ENCODE data around the gene CPT1C. TPM values are rescaled to one million over a fixed set of nuclear protein-coding genes. Genes with fewer than 3 reads are reported as not detected.
A peak's percentile ranks its signal among the peaks of the same experiment; 100 is the strongest.

The CPT1C gene
- total RNA-seq, 1 donor from 2014 or later = 133 TPM

- no peaks in the 10 kb centered on the region for H3K36me3 Mint-ChIP-seq (ENCODE audit: unreplicated experiment)
- H3K9me3 Mint-ChIP-seq (ENCODE audit: unreplicated experiment) = peaks cover 8% of the 10 kb centered on the region
Observed at GRCh38 chr19:49665351-49666119, 25.4 kb upstream of the CPT1C start, which contains the start of the genes BCL2L12 and IRF3. TSS of gene BCL2L12 (plus strand) at chr19:49665933. CDS start at chr19:49666693, 760 bp downstream. TSS of gene IRF3 (minus strand) at chr19:49665857. CDS start at chr19:49664838, 1,019 bp downstream.

DNA sequence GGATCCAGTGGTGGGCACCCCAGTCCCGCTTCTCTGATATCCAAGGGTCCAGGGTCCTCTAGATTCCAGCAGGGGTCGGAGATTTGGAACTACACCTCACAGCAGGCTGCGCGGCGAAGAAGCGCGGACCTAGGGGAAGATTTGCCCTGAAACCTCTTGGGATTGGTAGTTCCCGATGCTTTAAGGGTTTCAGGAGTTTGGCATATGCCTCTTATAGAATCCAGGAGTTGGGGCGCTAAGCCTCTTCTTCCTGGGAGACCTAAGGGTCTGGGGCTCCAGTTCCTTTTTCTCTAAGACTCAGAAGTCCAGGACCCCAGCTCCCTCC lies 24.8 kb upstream of the CPT1C start:
- Mint-ChIP-seq H3K4me1 (ENCODE audit: low read depth, unreplicated experiment) (peaks cover 4% of the 10 kb centered on the region), H3K27ac (ENCODE audit: unreplicated experiment) (no peak overlapping the region), H3K36me3 (ENCODE audit: unreplicated experiment) (no peaks in the 10 kb centered on the region), H3K4me3 (ENCODE audit: unreplicated experiment) (peak overlapping the region; percentile 100), H3K27me3 (ENCODE audit: unreplicated experiment) (peaks cover 3% of the 10 kb centered on the region), H3K9me3 (ENCODE audit: unreplicated experiment) (peaks cover 8% of the 10 kb centered on the region)
- DNase-seq = no peak
- TF ChIP-seq CTCF (IDR thresholded peaks at IDR 0.05; ENCODE audit: partially characterized antibody, unreplicated experiment) = no peak

More at GRCh38 chr19:49665351-49666119, 25.4 kb upstream of the CPT1C start, which contains the start of the genes BCL2L12 and IRF3:
- Mint-ChIP-seq H3K4me1 (ENCODE audit: low read depth, unreplicated experiment) (peaks cover 4% of the 10 kb centered on the region), H3K27me3 (ENCODE audit: unreplicated experiment) (peaks cover 3% of the 10 kb centered on the region), H3K27ac (ENCODE audit: unreplicated experiment) (peak within 1 kb of the TSS; percentile 74), H3K4me3 (ENCODE audit: unreplicated experiment) (peak within 1 kb of the TSS; percentile 100)
- DNase-seq = peak; percentile 95
- no peak for TF ChIP-seq CTCF (IDR thresholded peaks at IDR 0.05; ENCODE audit: partially characterized antibody, unreplicated experiment)

GRCh38 chr19:49667473-49667872 lies 23.4 kb upstream of the CPT1C start:
- DNase-seq = no peak
- H3K27me3 Mint-ChIP-seq (ENCODE audit: unreplicated experiment) = peaks cover 3% of the 10 kb centered on the region
- H3K4me1 Mint-ChIP-seq (ENCODE audit: low read depth, unreplicated experiment) = peaks cover 4% of the 10 kb centered on the region
- H3K36me3 Mint-ChIP-seq (ENCODE audit: unreplicated experiment) = no peaks in the 10 kb centered on the region
- no peak overlapping the region for H3K27ac Mint-ChIP-seq (ENCODE audit: unreplicated experiment)
- no peak for TF ChIP-seq CTCF (IDR thresholded peaks at IDR 0.05; ENCODE audit: partially characterized antibody, unreplicated experiment)
- H3K9me3 Mint-ChIP-seq (ENCODE audit: unreplicated experiment) = peaks cover 8% of the 10 kb centered on the region
- H3K4me3 Mint-ChIP-seq (ENCODE audit: unreplicated experiment) = no peak overlapping the region

- Mint-ChIP-seq H3K36me3 (ENCODE audit: unreplicated experiment) (no peaks in the 10 kb centered on the region), H3K4me1 (ENCODE audit: low read depth, unreplicated experiment) (no peaks in the 10 kb centered on the region), H3K27me3 (ENCODE audit: unreplicated experiment) (peaks cover 3% of the 10 kb centered on the region), H3K4me3 (ENCODE audit: unreplicated experiment) (no peak overlapping the region), H3K9me3 (ENCODE audit: unreplicated experiment) (peaks cover 10% of the 10 kb centered on the region), H3K27ac (ENCODE audit: unreplicated experiment) (peak overlapping the region; percentile 16)
- no peak for DNase-seq
- no peak for TF ChIP-seq CTCF (IDR thresholded peaks at IDR 0.05; ENCODE audit: partially characterized antibody, unreplicated experiment)
Observed at GRCh38 chr19:49669516-49669915, 21.4 kb upstream of the CPT1C start.

All from glutamatergic neuron (in vitro differentiated cells).